HepG2 (cell line): ENCODE measurements around the gene SMARCC1. TPM values are rescaled to one million over a fixed set of nuclear protein-coding genes. Genes with fewer than 3 reads are reported as not detected.

Experiments
- ATAC-seq: fragments of 200-7000 bp; cut with Tn5 transposase; 3 replicates; pipeline ENCODE4 v1.9.1; 2020; ENCODE audit warnings: mild to moderate bottlenecking, moderate library complexity
- BruUV-seq: library from RNA; stranded (reverse); fragments of 400-500 nt; replicated peaks from 2 replicates; lab custom pipeline; 2021; lab: Mats Ljungman, UMichigan
- CTCF ChIA-PET: fragments of 300-600 bp; formaldehyde crosslinking; extraction: SDS; loops from one replicate; lab custom pipeline; 2021; ENCODE audit warnings: low total read pairs, inconsistent platforms, low intra/inter-chr PET ratio; lab: Yijun Ruan, JAX
- POLR2A ChIA-PET: fragments of 350-600 bp; sonication (Branson Sonifier 250); formaldehyde crosslinking; loops from one replicate; lab custom pipeline; 2020; ENCODE audit warnings: antibody characterized with exemption, inconsistent platforms; lab: Yijun Ruan, JAX
- DNase-seq: peaks from one replicate; pipeline ENCODE4 v3.0.0-alpha.2; 2015; ENCODE audit warnings: low spot score
- FAIRE-seq: peaks from 3 replicates; lab custom pipeline; 2011; peaks lifted over from hg19 to GRCh38; lab: Jason Lieb, UNC
- H2AFZ ChIP-seq: one replicate; pipeline ENCODE4 v1.6.1; 2011; ENCODE audit warnings: low read length, inconsistent platforms
- H3K27ac ChIP-seq: fragments of 300-600 bp; 3 replicates; pipeline ENCODE4 v1.8.0; 2011; ENCODE audit warnings: mixed run types, mild to moderate bottlenecking, mixed read lengths, low read length, inconsistent platforms; ENCODE audit not compliant: insufficient read depth; ENCODE audit errors: extremely low read length
- H3K27me3 ChIP-seq, 2 experiments: fragments of 200-600 bp in 1 of 2; 2 replicates in 1 of 2; 3 replicates in 1 of 2; pipeline versions ENCODE4 v1.6.0 to v1.8.0; 2011; ENCODE audit warnings: low read length in 2 of 2, mild to moderate bottlenecking in 2 of 2, moderate library complexity in 2 of 2, inconsistent platforms in 1 of 2; ENCODE audit not compliant: insufficient read depth in 2 of 2, control insufficient read depth in 1 of 2
- H3K36me3 ChIP-seq, 2 experiments: fragments of 200-600 bp in 1 of 2; replicated peaks in 1 of 2; 2 replicates in 1 of 2; 3 replicates in 1 of 2; pipeline versions ENCODE4 v1.5.1 to v1.8.0; 2011; ENCODE audit warnings: low read length in 2 of 2, inconsistent platforms in 1 of 2; ENCODE audit not compliant: insufficient read depth in 2 of 2, control insufficient read depth in 1 of 2
- H3K4me1 ChIP-seq: 2 replicates; pipeline ENCODE4 v1.5.1; 2012; ENCODE audit warnings: low read length, inconsistent platforms; ENCODE audit not compliant: insufficient read depth
- H3K4me2 ChIP-seq: 2 replicates; pipeline ENCODE4 v1.6.0; 2011; ENCODE audit warnings: low read depth, low read length, inconsistent platforms
- H3K4me3 ChIP-seq, 3 experiments: fragments of 200-600 bp in 1 of 3; sonication (generic), shearing (Covaris generic) in 1 of 3; replicated peaks in 1 of 3; 2 replicates each; pipeline ENCODE4 v1.5.1; 2011 to 2016; ENCODE audit warnings: low read length in 3 of 3, inconsistent platforms in 2 of 3, low read depth in 2 of 3, mild to moderate bottlenecking in 2 of 3, control low read depth in 1 of 3, mixed read lengths in 1 of 3; ENCODE audit not compliant: insufficient read depth in 1 of 3
- H3K79me2 ChIP-seq: one replicate; pipeline ENCODE4 v1.6.1; 2011; ENCODE audit warnings: low read length, inconsistent platforms; ENCODE audit not compliant: insufficient read depth
- H3K9ac ChIP-seq: 2 replicates; pipeline ENCODE4 v1.6.0; 2011; ENCODE audit warnings: mild to moderate bottlenecking, low read depth, low read length, inconsistent platforms; ENCODE audit not compliant: insufficient read depth
- H3K9me3 ChIP-seq: 2 replicates; pipeline ENCODE4 v1.5.1; 2012; ENCODE audit warnings: mild to moderate bottlenecking, low read length
- H4K20me1 ChIP-seq: 2 replicates; pipeline ENCODE4 v1.6.0; 2011; ENCODE audit warnings: inconsistent platforms, mild to moderate bottlenecking, low read length, moderate library complexity; ENCODE audit not compliant: insufficient read depth
- KAT7 ChIP-seq: IDR thresholded peaks from 2 replicates; pipeline ENCODE4 v1.6.1; 2018; ENCODE audit warnings: borderline replicate concordance, missing compliant biosample characterization
- RBM22 ChIP-seq: fragments of 200-400 bp; formaldehyde crosslinking; optimal IDR thresholded peaks from 2 replicates; pipeline ENCODE3; 2017; ENCODE audit warnings: mild to moderate bottlenecking, low read length, moderate library complexity
- WGBS: methylation state at CpG from one replicate; pipeline ENCODE4 v1.1.6; 2017; ENCODE audit warnings: low lambda C conversion rate; 5-methylcytosine and 5-hydroxymethylcytosine counted together
- in situ Hi-C: cut with HindIII; loops from 2 replicates; pipeline ENCODE4 v1.10.0; 2017; ENCODE audit warnings: low pct_unique_long_range_greater_than_20kb; ENCODE audit not compliant: extremely low pct_ligation_motif_present
- intact Hi-C: fragments of 100-400 bp; cut with micrococcal nuclease; formaldehyde crosslinking; loops from one replicate; pipeline ENCODE4 v1.10.0; 2022; ENCODE audit not compliant: unreplicated experiment
- polyA plus RNA-seq, 8 experiments: library from polyadenylated mRNA; depleted of rRNA in 3 of 8; stranded (reverse) in 7 of 8; unstranded in 1 of 8; fragments of >200 nt; fragmentation: Illumina TruSeq in 4 of 8; extraction: Trizol in 4 of 8; gene quantifications; 2 replicates each; pipeline versions ENCODE4 v1.2.1 to v1.2.3, GENCODE V29; 2011 to 2016; ENCODE audit warnings: low read depth in 4 of 8, missing spikeins in 1 of 8, mixed read lengths in 1 of 8; ENCODE audit not compliant: insufficient read depth in 1 of 8
- total RNA-seq, 5 experiments: library from RNA; depleted of rRNA; stranded (reverse); fragments of >200 nt; fragmentation: Illumina TruSeq; extraction: Trizol; gene quantifications; 2 replicates each; pipeline ENCODE4 v1.2.3, GENCODE V29; 2016; ENCODE audit warnings: low read depth in 1 of 5
- TF ChIP-seq, protein P1 (sequence below): sonication (generic); formaldehyde crosslinking; IDR thresholded peaks from 2 replicates; pipeline ENCODE4 v1.8.1; 2023; ENCODE audit warnings: mild to moderate bottlenecking, moderate library complexity, missing genetic modification reagents
- TF ChIP-seq, protein P2 (sequence below): sonication (generic); IDR thresholded peaks from 2 replicates; pipeline ENCODE4 v1.6.1; 2016; ENCODE audit warnings: low read depth, borderline replicate concordance

SMARCC1 gene
- total and polyA plus RNA-seq, 2 of the 13 experiments (the other 11 are each of a cell fraction or from before 2014, with no cell fraction given): 47.9 to 58.4 TPM

- Histone ChIP-seq H3K27ac (no peak overlapping the region), H2AFZ (no peak overlapping the region), H3K36me3 (peaks cover 26 to 77% of the 10 kb centered on the region in 2 experiments), H4K20me1 (no peaks in the 10 kb centered on the region), H3K9me3 (no peaks in the 10 kb centered on the region), H3K9ac (no peak overlapping the region), H3K27me3 (no peaks in the 10 kb centered on the region), H3K4me3 (no peak overlapping the region), H3K4me1 (no peaks in the 10 kb centered on the region), H3K4me2 (no peak overlapping the region), H3K79me2 (no peaks in the 10 kb centered on the region)
- in situ Hi-C loops (no loop called here), intact Hi-C loops (no loop called here)
- WGBS: 98% methylated on average over 4 of the region's 5 CpGs
- ChIA-PET CTCF (no interaction called here), POLR2A (interaction anchor here (0.6 kb wide), 1 partner anchor 226 kb away, joined by 3 read pairs; no protein-coding TSS in a partner anchor)
- ATAC-seq: no peak
- DNase-seq: no peak
- FAIRE-seq: no peak
- TF ChIP-seq RBM22: peak; percentile 78
- TF ChIP-seq, protein P1, sequence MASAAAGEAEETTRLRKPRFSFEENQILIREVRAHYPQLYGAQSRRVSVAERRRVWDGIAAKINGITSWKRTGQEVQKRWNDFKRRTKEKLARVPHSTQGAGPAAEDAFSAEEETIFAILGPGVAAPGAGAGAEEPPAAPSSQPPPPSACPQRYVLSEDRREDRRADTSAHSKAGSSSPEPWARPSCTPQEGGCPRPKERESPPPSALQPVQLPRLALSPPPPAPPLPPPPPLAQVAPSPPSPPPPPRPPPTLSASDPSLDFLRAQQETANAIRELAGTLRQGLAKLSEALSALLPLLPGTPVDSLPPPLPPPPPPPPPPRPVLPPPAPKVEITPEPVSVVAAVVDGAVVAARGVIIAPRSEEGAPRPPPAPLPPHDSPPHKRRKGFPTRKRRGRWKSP (CRISPR knock-in tag): no peak
- BruUV-seq: no TSS peak
Measured at GRCh38 chr3:47606165-47606564, 175.5 kb downstream of the SMARCC1 start.

- no peak overlapping the region for H2AFZ ChIP-seq
- H3K4me3 ChIP-seq: no peak overlapping the region
- CTCF ChIA-PET: no interaction called here
- no peaks in the 10 kb centered on the region for H3K79me2 ChIP-seq
- WGBS: 48% methylated on average over 2 of the region's 2 CpGs
- ATAC-seq (no peak), DNase-seq (no peak), FAIRE-seq (no peak)
- H4K20me1 ChIP-seq: no peaks in the 10 kb centered on the region
- BruUV-seq: no TSS peak
- in situ Hi-C loops: no loop called here
- POLR2A ChIA-PET: no interaction called here
- H3K36me3 ChIP-seq: peaks cover 26 to 72% of the 10 kb centered on the region in 2 experiments
- TF ChIP-seq, protein P2, sequence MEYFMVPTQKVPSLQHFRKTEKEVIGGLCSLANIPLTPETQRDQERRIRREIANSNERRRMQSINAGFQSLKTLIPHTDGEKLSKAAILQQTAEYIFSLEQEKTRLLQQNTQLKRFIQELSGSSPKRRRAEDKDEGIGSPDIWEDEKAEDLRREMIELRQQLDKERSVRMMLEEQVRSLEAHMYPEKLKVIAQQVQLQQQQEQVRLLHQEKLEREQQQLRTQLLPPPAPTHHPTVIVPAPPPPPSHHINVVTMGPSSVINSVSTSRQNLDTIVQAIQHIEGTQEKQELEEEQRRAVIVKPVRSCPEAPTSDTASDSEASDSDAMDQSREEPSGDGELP: no peak
- no peak for TF ChIP-seq KAT7 (CRISPR knock-in tag)
- no peaks in the 10 kb centered on the region for H3K27me3 ChIP-seq
- H3K4me2 ChIP-seq: no peak overlapping the region
- H3K9ac ChIP-seq: no peak overlapping the region
- no peaks in the 10 kb centered on the region for H3K4me1 ChIP-seq
- intact Hi-C loops: no loop called here
- no peaks in the 10 kb centered on the region for H3K9me3 ChIP-seq
- H3K27ac ChIP-seq: no peak overlapping the region
Measured at GRCh38 chr3:47605652-47606051, 176.0 kb downstream of the SMARCC1 start.
